GM19023 (cell line): ENCODE measurements around the gene ZNF628.
A peak's percentile ranks its signal among the peaks of the same experiment; 100 is the strongest.

ENCODE experiments used
- ATAC-seq: cut with Tn5 transposase; IDR thresholded peaks from one replicate; pipeline ENCODE4 v1.9.1; 2021; ENCODE audit warnings: mild to moderate bottlenecking, moderate library complexity; ENCODE audit not compliant: unreplicated experiment

ZNF628 gene

GRCh38 chr19:55464662-55465054, 11.8 kb upstream of the ZNF628 start, which contains the start of gene C19orf85:
C19orf85 (minus strand) TSS chr19:55464751; CDS start chr19:55464554, 197 bp downstream.
- no peak for ATAC-seq

- no peak for ATAC-seq
These were observed 10.8 kb upstream of the ZNF628 start for GRCh38 chr19:55465460-55466240.

- ATAC-seq: no peak
These were observed 10.2 kb upstream of the ZNF628 start for GRCh38 chr19:55466241-55466614.

GRCh38 chr19:55467236-55468053, 9.0 kb upstream of the ZNF628 start:
- peak; percentile 80 for ATAC-seq

GRCh38 chr19:55468054-55468393, 8.4 kb upstream of the ZNF628 start:
- peak; percentile 10 for ATAC-seq

GRCh38 chr19:55471266-55471665, 5.2 kb upstream of the ZNF628 start:
- no peak for ATAC-seq

GRCh38 chr19:55472463-55472862, 4.0 kb upstream of the ZNF628 start:
- no peak for ATAC-seq

- ATAC-seq: no peak
These were observed 3.0 kb upstream of the ZNF628 start for GRCh38 chr19:55473225-55474012.

- ATAC-seq: no peak
These were observed 1.9 kb upstream of the ZNF628 start for GRCh38 chr19:55474269-55475265.

GRCh38 chr19:55477905-55478304, 1.5 kb downstream of the ZNF628 start:
- no peak for ATAC-seq

- ATAC-seq: no peak
These were observed 1.9 kb downstream of the ZNF628 start for GRCh38 chr19:55478364-55478763.

- ATAC-seq: no peak
These were observed 2.6 kb downstream of the ZNF628 start for GRCh38 chr19:55479045-55479444.

- ATAC-seq: no peak
These were observed 3.2 kb downstream of the ZNF628 start for GRCh38 chr19:55479451-55480230.

GRCh38 chr19:55481148-55481793, 4.9 kb downstream of the ZNF628 start:
- ATAC-seq: no peak

GRCh38 chr19:55481794-55482155, 5.4 kb downstream of the ZNF628 start:
- no peak for ATAC-seq

GRCh38 chr19:55482156-55482961, 5.9 kb downstream of the ZNF628 start:
- ATAC-seq: no peak

GRCh38 chr19:55482967-55483705, 6.7 kb downstream of the ZNF628 start:
- no peak for ATAC-seq
